ENCODE data around the gene CASP8. TPM values are rescaled to one million over a fixed set of nuclear protein-coding genes. Genes with fewer than 3 reads are reported as not detected.

The CASP8 gene
- total RNA-seq, 1 donor: 28.6 TPM

- H3K4me3 ChIP-seq (ENCODE audit: low read depth, low read length): no peak overlapping the region
- no peak for TF ChIP-seq CTCF (IDR thresholded peaks at IDR 0.05; ENCODE audit: insufficient read depth, low read length)
- no peak for DNase-seq (ENCODE audit: low read depth)
Measured at GRCh38 chr2:201327678-201328077, 67.3 kb downstream of the CASP8 start.

GRCh38 chr2:201329409-201329808, 69.1 kb downstream of the CASP8 start:
- TF ChIP-seq CTCF (IDR thresholded peaks at IDR 0.05; ENCODE audit: insufficient read depth, low read length): no peak
- DNase-seq (ENCODE audit: low read depth): no peak
- no peak overlapping the region for H3K4me3 ChIP-seq (ENCODE audit: low read depth, low read length)

Small RNA genes lying within 50 kb of the gene (small RNA-seq; reads per million reads assigned to genes)
- gene MTND4LP13: not detected

Other genes starting within 250 kb of the CASP8 start
- 6.2 and 11.7 TPM in 2 replicates for gene HYCC2, start 188.9 kb upstream of the CASP8 start, total RNA-seq (ENCODE audit: low replicate concordance)
- 70.3 and 198 TPM in 2 replicates for gene NDUFB3, start 188.5 kb upstream of the CASP8 start, total RNA-seq (ENCODE audit: low replicate concordance)
- gene CFLAR, start 144.4 kb upstream of the CASP8 start, total RNA-seq (ENCODE audit: low replicate concordance): 71.5 and 134 TPM in 2 replicates
- 4.8 and 9.1 TPM in 2 replicates for gene CASP10, start 77.4 kb upstream of the CASP8 start, total RNA-seq (ENCODE audit: low replicate concordance)
- 1.2 and 3.6 TPM in 2 replicates for gene FLACC1, start 96.8 kb downstream of the CASP8 start, total RNA-seq (ENCODE audit: low replicate concordance)
- 22.7 and 74.7 TPM in 2 replicates for gene TRAK2, start 190.9 kb downstream of the CASP8 start, total RNA-seq (ENCODE audit: low replicate concordance)
- 47.6 and 57.6 TPM in 2 replicates for gene STRADB, start 191.2 kb downstream of the CASP8 start, total RNA-seq (ENCODE audit: low replicate concordance)